PC-9 (cell line): ENCODE measurements around the gene KIAA0513.

ENCODE experiments used
- CTCF ChIP-seq: fragments of 200-600 bp; sonication (generic); conservative IDR thresholded peaks from 2 replicates; pipeline ENCODE4 v1.6.1; 2017; ENCODE audit warnings: mixed run types, antibody characterized with exemption, mild to moderate bottlenecking, moderate library complexity
- EZH2 ChIP-seq: fragments of 200-600 bp; sonication (generic); IDR thresholded peaks from 2 replicates; pipeline ENCODE4 v1.8.0; 2017; ENCODE audit warnings: antibody characterized with exemption, low read depth

- no peak for TF ChIP-seq CTCF
- TF ChIP-seq EZH2 = no peak
These were observed 76.6 kb downstream of the KIAA0513 start for GRCh38 chr16:85104147-85104546.
